Type B pancreatic cell (in vitro differentiated cells): ENCODE data around the gene SIPA1L3. TPM values are rescaled to one million over a fixed set of nuclear protein-coding genes. Genes with fewer than 3 reads are reported as not detected.

Source experiments
- DNase-seq: peaks from one replicate; pipeline ENCODE4 v3.0.0; 2021; ENCODE audit warnings: mixed read lengths; ENCODE audit not compliant: unreplicated experiment; ENCODE audit errors: extremely low spot score
- H3K27ac Mint-ChIP-seq: 2 replicates; pipeline ENCODE4 v1.8.0; 2021; ENCODE audit warnings: mild to moderate bottlenecking, mixed read lengths
- H3K27me3 Mint-ChIP-seq: 2 replicates; pipeline ENCODE4 v1.8.0; 2021; ENCODE audit warnings: mixed read lengths
- H3K36me3 Mint-ChIP-seq: 2 replicates; pipeline ENCODE4 v1.8.0; 2021; ENCODE audit warnings: mixed read lengths
- H3K4me1 Mint-ChIP-seq: one replicate; pipeline ENCODE4 v1.8.0; 2021; ENCODE audit warnings: mixed read lengths; ENCODE audit not compliant: unreplicated experiment
- H3K4me3 Mint-ChIP-seq: 2 replicates; pipeline ENCODE4 v1.8.0; 2021; ENCODE audit warnings: mild to moderate bottlenecking, mixed read lengths
- H3K9me3 Mint-ChIP-seq: 2 replicates; pipeline ENCODE4 v1.8.0; 2021; ENCODE audit warnings: mixed read lengths
- CTCF ChIP-seq: fragments of 200-600 bp; sonication (generic); conservative IDR thresholded peaks from 2 replicates; pipeline ENCODE4 v1.5.0; 2021; ENCODE audit warnings: antibody characterized with exemption, mild to moderate bottlenecking
- total RNA-seq: library from RNA; stranded (reverse); gene quantifications from 2 replicates; pipeline ENCODE4 v1.2.1, GENCODE V29; 2021; ENCODE audit warnings: low replicate concordance

Gene SIPA1L3
- total RNA-seq, 1 donor from 2014 or later = 53.7 TPM

DNA sequence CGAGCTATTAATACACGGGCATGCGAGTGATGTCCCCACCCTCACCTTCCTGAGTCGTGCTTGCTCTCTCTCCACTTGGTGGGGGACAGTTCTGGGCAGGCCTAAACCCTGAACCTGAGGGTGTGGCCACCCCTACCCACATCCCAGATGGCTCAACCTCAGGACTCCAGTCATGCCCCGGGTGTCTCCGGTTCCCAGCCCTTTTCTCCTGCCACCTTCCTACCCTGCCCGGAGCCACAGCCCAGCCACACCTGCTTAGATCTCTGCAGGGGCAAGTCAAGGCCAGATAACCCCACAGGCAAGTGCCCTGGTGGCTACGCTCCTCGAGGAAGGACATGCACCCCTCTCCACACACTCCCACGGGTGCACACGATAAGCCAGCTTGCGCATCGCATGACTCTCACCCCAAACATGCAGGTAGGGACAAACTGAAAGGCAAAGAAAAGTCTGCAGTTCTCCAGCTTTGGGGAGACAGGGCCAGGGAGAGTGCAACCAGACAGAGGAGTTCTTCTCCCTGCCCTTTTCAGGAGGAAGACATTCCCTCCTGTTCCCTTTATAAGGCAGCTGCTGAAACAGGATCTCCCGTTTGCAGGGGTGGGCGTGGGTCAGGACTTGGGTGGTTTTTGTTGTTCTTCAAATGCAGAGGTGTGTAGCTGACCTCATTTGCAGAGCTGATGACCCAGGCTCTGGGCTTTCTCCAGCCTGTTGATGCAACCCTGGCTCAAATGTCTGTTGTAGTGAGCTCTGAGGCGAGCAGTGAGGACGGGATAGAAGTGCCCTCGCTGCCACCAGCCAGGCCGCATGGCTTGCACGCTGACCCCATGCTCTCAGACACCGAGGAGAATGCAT lies 228.4 kb downstream of the SIPA1L3 start:
- Mint-ChIP-seq H3K4me1 (peaks cover 16% of the 10 kb centered on the region), H3K9me3 (no peaks in the 10 kb centered on the region), H3K27me3 (no peaks in the 10 kb centered on the region), H3K27ac (no peak overlapping the region), H3K36me3 (peaks cover 18% of the 10 kb centered on the region), H3K4me3 (no peak overlapping the region)
- TF ChIP-seq CTCF = no peak
- DNase-seq = no peak

- no peaks in the 10 kb centered on the region for H3K9me3 Mint-ChIP-seq
- no peak overlapping the region for H3K4me3 Mint-ChIP-seq
- TF ChIP-seq CTCF = no peak
- no peak for DNase-seq
- H3K27ac Mint-ChIP-seq = peak overlapping the region; percentile 34
- no peaks in the 10 kb centered on the region for H3K27me3 Mint-ChIP-seq
- H3K4me1 Mint-ChIP-seq = peaks cover 10% of the 10 kb centered on the region
- peaks cover 14% of the 10 kb centered on the region for H3K36me3 Mint-ChIP-seq
Measured at GRCh38 chr19:38139122-38139521, 232.1 kb downstream of the SIPA1L3 start.

GRCh38 chr19:38141108-38141507 lies 234.1 kb downstream of the SIPA1L3 start:
- no peak for DNase-seq
- Mint-ChIP-seq H3K36me3 (peaks cover 19% of the 10 kb centered on the region), H3K4me3 (no peak overlapping the region), H3K4me1 (no peaks in the 10 kb centered on the region), H3K9me3 (no peaks in the 10 kb centered on the region), H3K27ac (no peak overlapping the region), H3K27me3 (no peaks in the 10 kb centered on the region)
- TF ChIP-seq CTCF = no peak

DNA sequence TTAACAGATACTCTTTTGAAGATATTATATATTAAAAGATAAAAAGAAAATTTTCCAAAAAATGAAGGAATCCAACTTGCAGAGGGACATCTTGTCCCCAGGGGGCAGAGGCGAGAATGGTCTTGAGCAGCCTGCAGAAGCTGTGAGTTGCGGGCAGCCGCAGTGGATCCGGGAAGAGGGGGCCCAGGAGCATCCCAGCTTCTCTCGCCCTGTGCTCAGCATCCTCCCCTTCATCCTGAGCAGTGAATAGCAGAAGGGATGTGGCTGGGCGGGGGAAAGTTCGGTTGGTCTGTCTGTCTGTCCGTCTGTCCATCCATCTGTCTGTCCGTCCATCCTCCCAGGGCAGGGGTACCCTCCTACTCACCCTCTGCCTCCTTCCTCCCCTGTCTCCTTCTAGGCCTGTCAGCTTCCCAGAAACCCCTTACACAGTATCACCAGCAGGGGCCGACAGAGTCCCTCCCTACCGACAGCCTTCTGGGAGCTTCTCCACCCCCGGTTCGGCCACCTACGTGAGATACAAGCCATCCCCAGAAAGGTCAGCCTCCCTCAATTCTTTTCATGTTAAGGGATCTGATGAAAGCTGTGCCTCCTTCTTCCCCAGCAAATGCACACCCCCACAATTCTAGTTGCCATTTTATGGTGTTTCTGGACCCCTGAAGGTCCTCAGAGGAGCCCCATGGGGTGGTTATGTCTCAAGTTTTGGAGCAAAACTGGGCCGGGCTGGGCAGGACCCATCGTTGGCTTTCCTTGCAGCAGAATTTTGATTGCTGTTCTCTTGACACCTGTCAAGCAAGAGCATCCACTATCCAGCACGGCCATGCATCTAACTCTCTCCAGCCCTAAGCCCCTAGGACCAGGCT lies 235.4 kb downstream of the SIPA1L3 start:
- Mint-ChIP-seq H3K9me3 (no peaks in the 10 kb centered on the region), H3K27me3 (no peaks in the 10 kb centered on the region), H3K4me1 (no peaks in the 10 kb centered on the region), H3K36me3 (peaks cover 19% of the 10 kb centered on the region), H3K27ac (peak overlapping the region; percentile 21), H3K4me3 (no peak overlapping the region)
- DNase-seq = no peak
- TF ChIP-seq CTCF = peak; percentile 83

DNA sequence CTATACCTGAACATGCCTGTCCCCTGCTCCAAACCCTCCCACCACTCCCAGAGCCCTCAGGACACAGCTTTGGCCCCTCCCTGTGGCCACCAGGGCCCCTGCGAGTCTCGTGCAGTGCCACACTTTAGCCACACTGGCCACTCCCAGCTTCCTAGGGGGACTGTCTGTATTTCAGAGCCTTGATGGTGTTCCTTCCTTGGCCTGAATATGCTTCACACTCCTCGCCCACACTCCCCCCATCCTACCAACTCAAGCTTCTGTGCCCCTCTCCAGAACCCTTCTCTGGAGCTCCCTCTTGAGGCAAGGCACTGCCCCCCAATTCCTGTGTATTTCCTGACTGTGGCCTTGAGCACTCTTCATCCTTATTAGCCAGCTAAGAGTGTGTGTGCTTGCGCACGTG lies 236.8 kb downstream of the SIPA1L3 start:
- Mint-ChIP-seq H3K4me3 (no peak overlapping the region), H3K9me3 (no peaks in the 10 kb centered on the region), H3K36me3 (peaks cover 19% of the 10 kb centered on the region), H3K27ac (peak overlapping the region; percentile 61), H3K4me1 (no peaks in the 10 kb centered on the region), H3K27me3 (no peaks in the 10 kb centered on the region)
- no peak for DNase-seq
- TF ChIP-seq CTCF = no peak
